Activated T-helper 17 cell treated with anti-CD3 and anti-CD28 coated beads, Interleukin-2, amount 50 U/mL, for 72 hours (primary cell): ENCODE results near the gene DYNC2LI1. TPM values are rescaled to one million over a fixed set of nuclear protein-coding genes. Genes with fewer than 3 reads are reported as not detected.
A peak's percentile ranks its signal among the peaks of the same experiment; 100 is the strongest.

Source experiments
- ATAC-seq: fragments of 150-1000 bp; cut with Tn5 transposase; replicated peaks from 2 replicates; pipeline ENCODE4 v1.10.0; 2021; ENCODE audit warnings: mild to moderate bottlenecking, moderate library complexity
- H3K27ac Mint-ChIP-seq: one replicate; pipeline ENCODE4 v1.8.0; 2022; ENCODE audit warnings: mixed read lengths
- H3K27me3 Mint-ChIP-seq: one replicate; pipeline ENCODE4 v1.8.0; 2022; ENCODE audit warnings: mixed read lengths
- H3K36me3 Mint-ChIP-seq: one replicate; pipeline ENCODE4 v1.8.0; 2022; ENCODE audit warnings: low read depth, mild to moderate bottlenecking, mixed read lengths
- H3K4me1 Mint-ChIP-seq: one replicate; pipeline ENCODE4 v1.8.0; 2022; ENCODE audit warnings: mixed read lengths
- H3K4me3 Mint-ChIP-seq: one replicate; pipeline ENCODE4 v1.8.0; 2022; ENCODE audit warnings: mild to moderate bottlenecking, mixed read lengths
- H3K9me3 Mint-ChIP-seq: one replicate; pipeline ENCODE4 v1.8.0; 2022; ENCODE audit warnings: mixed read lengths
- total RNA-seq, 2 donors: library from RNA; stranded (reverse); gene quantifications; one replicate each; pipeline ENCODE4 v1.2.3, GENCODE V29; 2022

The DYNC2LI1 gene
- total RNA-seq, 2 donors from 2014 or later = 5.7 to 8.1 TPM

GRCh38 chr2:43748333-43748732 lies 25.5 kb upstream of the DYNC2LI1 start:
- no peak for ATAC-seq
- Mint-ChIP-seq H3K4me3 (no peak overlapping the region), H3K9me3 (no peaks in the 10 kb centered on the region), H3K27me3 (no peaks in the 10 kb centered on the region), H3K4me1 (no peaks in the 10 kb centered on the region), H3K36me3 (no peaks in the 10 kb centered on the region), H3K27ac (no peak overlapping the region)

- no peaks in the 10 kb centered on the region for H3K4me1 Mint-ChIP-seq
- ATAC-seq = no peak
- no peak overlapping the region for H3K4me3 Mint-ChIP-seq
- H3K27ac Mint-ChIP-seq = no peak overlapping the region
- H3K9me3 Mint-ChIP-seq = no peaks in the 10 kb centered on the region
- H3K27me3 Mint-ChIP-seq = no peaks in the 10 kb centered on the region
- no peaks in the 10 kb centered on the region for H3K36me3 Mint-ChIP-seq
These were observed 24.3 kb upstream of the DYNC2LI1 start for GRCh38 chr2:43749583-43749982.

GRCh38 chr2:43751476-43751990 lies 22.3 kb upstream of the DYNC2LI1 start:
- no peak overlapping the region for H3K4me3 Mint-ChIP-seq
- no peak overlapping the region for H3K27ac Mint-ChIP-seq
- no peaks in the 10 kb centered on the region for H3K27me3 Mint-ChIP-seq
- no peak for ATAC-seq
- H3K4me1 Mint-ChIP-seq = no peaks in the 10 kb centered on the region
- no peaks in the 10 kb centered on the region for H3K9me3 Mint-ChIP-seq
- no peaks in the 10 kb centered on the region for H3K36me3 Mint-ChIP-seq

- Mint-ChIP-seq H3K4me3 (no peak overlapping the region), H3K9me3 (no peaks in the 10 kb centered on the region), H3K36me3 (no peaks in the 10 kb centered on the region), H3K27ac (no peak overlapping the region), H3K27me3 (no peaks in the 10 kb centered on the region), H3K4me1 (no peaks in the 10 kb centered on the region)
- ATAC-seq = no peak
These were observed 21.5 kb upstream of the DYNC2LI1 start for GRCh38 chr2:43752302-43752701.

- no peak for ATAC-seq
- no peaks in the 10 kb centered on the region for H3K9me3 Mint-ChIP-seq
- no peaks in the 10 kb centered on the region for H3K27me3 Mint-ChIP-seq
- no peak overlapping the region for H3K4me3 Mint-ChIP-seq
- no peaks in the 10 kb centered on the region for H3K4me1 Mint-ChIP-seq
- H3K36me3 Mint-ChIP-seq = no peaks in the 10 kb centered on the region
- H3K27ac Mint-ChIP-seq = no peak overlapping the region
These were observed 19.7 kb upstream of the DYNC2LI1 start for GRCh38 chr2:43754180-43754579.

GRCh38 chr2:43758739-43759138 lies 15.1 kb upstream of the DYNC2LI1 start:
- Mint-ChIP-seq H3K27me3 (no peaks in the 10 kb centered on the region), H3K9me3 (no peaks in the 10 kb centered on the region), H3K27ac (no peak overlapping the region), H3K36me3 (no peaks in the 10 kb centered on the region), H3K4me1 (no peaks in the 10 kb centered on the region), H3K4me3 (no peak overlapping the region)
- ATAC-seq = no peak

- Mint-ChIP-seq H3K4me1 (no peaks in the 10 kb centered on the region), H3K9me3 (no peaks in the 10 kb centered on the region), H3K36me3 (no peaks in the 10 kb centered on the region), H3K27ac (no peak overlapping the region), H3K4me3 (no peak overlapping the region), H3K27me3 (no peaks in the 10 kb centered on the region)
- ATAC-seq = no peak
These were observed 14.6 kb upstream of the DYNC2LI1 start for GRCh38 chr2:43759195-43759594.

GRCh38 chr2:43762286-43762685 lies 11.6 kb upstream of the DYNC2LI1 start:
- Mint-ChIP-seq H3K36me3 (no peaks in the 10 kb centered on the region), H3K4me1 (no peaks in the 10 kb centered on the region), H3K4me3 (no peak overlapping the region), H3K27me3 (no peaks in the 10 kb centered on the region), H3K27ac (no peak overlapping the region), H3K9me3 (no peaks in the 10 kb centered on the region)
- ATAC-seq = peak; percentile 64

- H3K4me1 Mint-ChIP-seq = no peaks in the 10 kb centered on the region
- no peak for ATAC-seq
- no peak overlapping the region for H3K4me3 Mint-ChIP-seq
- no peak overlapping the region for H3K27ac Mint-ChIP-seq
- H3K9me3 Mint-ChIP-seq = no peaks in the 10 kb centered on the region
- no peaks in the 10 kb centered on the region for H3K36me3 Mint-ChIP-seq
- no peaks in the 10 kb centered on the region for H3K27me3 Mint-ChIP-seq
These were observed 10.7 kb upstream of the DYNC2LI1 start for GRCh38 chr2:43763091-43763490.

- no peaks in the 10 kb centered on the region for H3K4me1 Mint-ChIP-seq
- H3K36me3 Mint-ChIP-seq = no peaks in the 10 kb centered on the region
- no peak overlapping the region for H3K4me3 Mint-ChIP-seq
- no peak overlapping the region for H3K27ac Mint-ChIP-seq
- no peaks in the 10 kb centered on the region for H3K9me3 Mint-ChIP-seq
- ATAC-seq = no peak
- no peaks in the 10 kb centered on the region for H3K27me3 Mint-ChIP-seq
These were observed 9.6 kb upstream of the DYNC2LI1 start for GRCh38 chr2:43764086-43764705.

- no peaks in the 10 kb centered on the region for H3K9me3 Mint-ChIP-seq
- H3K27ac Mint-ChIP-seq = no peak overlapping the region
- no peaks in the 10 kb centered on the region for H3K36me3 Mint-ChIP-seq
- peaks cover 3% of the 10 kb centered on the region for H3K27me3 Mint-ChIP-seq
- no peaks in the 10 kb centered on the region for H3K4me1 Mint-ChIP-seq
- no peak for ATAC-seq
- H3K4me3 Mint-ChIP-seq = no peak overlapping the region
These were observed 7.8 kb upstream of the DYNC2LI1 start for GRCh38 chr2:43766006-43766405.

GRCh38 chr2:43774617-43775016 lies 778 bp downstream of the DYNC2LI1 start:
- Mint-ChIP-seq H3K36me3 (no peaks in the 10 kb centered on the region), H3K4me3 (peak overlapping the region; percentile 93), H3K27ac (peak overlapping the region; percentile 91), H3K4me1 (peaks cover 8% of the 10 kb centered on the region), H3K27me3 (peaks cover 3% of the 10 kb centered on the region), H3K9me3 (no peaks in the 10 kb centered on the region)
- no peak for ATAC-seq

GRCh38 chr2:43776324-43776723 lies 2.5 kb downstream of the DYNC2LI1 start:
- H3K4me3 Mint-ChIP-seq = no peak overlapping the region
- H3K9me3 Mint-ChIP-seq = no peaks in the 10 kb centered on the region
- H3K27ac Mint-ChIP-seq = no peak overlapping the region
- H3K36me3 Mint-ChIP-seq = no peaks in the 10 kb centered on the region
- ATAC-seq = peak; percentile 29
- peaks cover 8% of the 10 kb centered on the region for H3K4me1 Mint-ChIP-seq
- no peaks in the 10 kb centered on the region for H3K27me3 Mint-ChIP-seq

- no peak for ATAC-seq
- Mint-ChIP-seq H3K36me3 (no peaks in the 10 kb centered on the region), H3K27ac (no peak overlapping the region), H3K9me3 (no peaks in the 10 kb centered on the region), H3K27me3 (no peaks in the 10 kb centered on the region), H3K4me3 (no peak overlapping the region), H3K4me1 (peaks cover 8% of the 10 kb centered on the region)
These were observed 3.6 kb downstream of the DYNC2LI1 start for GRCh38 chr2:43777306-43777926.

GRCh38 chr2:43778233-43778632 lies 4.4 kb downstream of the DYNC2LI1 start:
- H3K27ac Mint-ChIP-seq = no peak overlapping the region
- no peak overlapping the region for H3K4me3 Mint-ChIP-seq
- H3K4me1 Mint-ChIP-seq = peaks cover 8% of the 10 kb centered on the region
- H3K9me3 Mint-ChIP-seq = no peaks in the 10 kb centered on the region
- no peaks in the 10 kb centered on the region for H3K27me3 Mint-ChIP-seq
- no peaks in the 10 kb centered on the region for H3K36me3 Mint-ChIP-seq
- no peak for ATAC-seq
